Measurements from ENCODE around the gene TTYH1.

GRCh38 chr19:54451997-54452396 is 36.7 kb downstream of the TTYH1 start:
- no peak for TF ChIP-seq EZH2 (IDR thresholded peaks at IDR 0.05)
- TF ChIP-seq POLR2AphosphoS5 (IDR thresholded peaks at IDR 0.05; ENCODE audit: borderline replicate concordance, low read depth, low read length): no peak
- TF ChIP-seq FOXP2 (optimal IDR thresholded peaks at IDR 0.05; ENCODE audit: control extremely low read depth, extremely low read length, insufficient read depth): no peak
